ENCODE results near the gene CCT5.

The CCT5 gene

GRCh38 chr5:10264604-10265003 lies 14.5 kb downstream of the CCT5 start:
- Histone ChIP-seq H3K36me3 (ENCODE audit: insufficient read depth, low read length) (peaks cover 68% of the 10 kb centered on the region), H2AFZ (ENCODE audit: low read length) (no peak overlapping the region), H3K4me1 (ENCODE audit: insufficient read depth, low read length, poor library complexity, severe bottlenecking) (no peaks in the 10 kb centered on the region), H3K9me2 (replicated peaks; ENCODE audit: low read depth, low read length) (no peaks in the 10 kb centered on the region), H3F3A (ENCODE audit: low read depth) (peaks cover 7% of the 10 kb centered on the region; the same call in 1 of the 2 replicates), H4K20me1 (ENCODE audit: insufficient read depth, low read length, poor library complexity, severe bottlenecking) (peaks cover 17% of the 10 kb centered on the region), H3K9me3 (ENCODE audit: insufficient read depth, low read depth, low read length) (no peaks in the 10 kb centered on the region), H3K4me2 (ENCODE audit: low read depth, low read length, poor library complexity, severe bottlenecking) (no peak overlapping the region), H3K27me3 (ENCODE audit: insufficient read depth, low read length, poor library complexity, severe bottlenecking) (no peaks in the 10 kb centered on the region), H3K4me3 (ENCODE audit: low read length, poor library complexity, severe bottlenecking) (no peak overlapping the region), H3K9ac (ENCODE audit: low read depth, low read length, poor library complexity, severe bottlenecking) (no peak overlapping the region), H3K79me2 (ENCODE audit: insufficient read depth, low read length) (peaks cover under 1% of the 10 kb centered on the region; the same call in 1 of the 2 replicates)
- TF ChIP-seq EZH2phosphoT487 (IDR thresholded peaks at IDR 0.05; ENCODE audit: borderline replicate concordance) (no peak), CTCF (conservative IDR thresholded peaks at IDR 0.05; ENCODE audit: low read length) (no peak)

DNA sequence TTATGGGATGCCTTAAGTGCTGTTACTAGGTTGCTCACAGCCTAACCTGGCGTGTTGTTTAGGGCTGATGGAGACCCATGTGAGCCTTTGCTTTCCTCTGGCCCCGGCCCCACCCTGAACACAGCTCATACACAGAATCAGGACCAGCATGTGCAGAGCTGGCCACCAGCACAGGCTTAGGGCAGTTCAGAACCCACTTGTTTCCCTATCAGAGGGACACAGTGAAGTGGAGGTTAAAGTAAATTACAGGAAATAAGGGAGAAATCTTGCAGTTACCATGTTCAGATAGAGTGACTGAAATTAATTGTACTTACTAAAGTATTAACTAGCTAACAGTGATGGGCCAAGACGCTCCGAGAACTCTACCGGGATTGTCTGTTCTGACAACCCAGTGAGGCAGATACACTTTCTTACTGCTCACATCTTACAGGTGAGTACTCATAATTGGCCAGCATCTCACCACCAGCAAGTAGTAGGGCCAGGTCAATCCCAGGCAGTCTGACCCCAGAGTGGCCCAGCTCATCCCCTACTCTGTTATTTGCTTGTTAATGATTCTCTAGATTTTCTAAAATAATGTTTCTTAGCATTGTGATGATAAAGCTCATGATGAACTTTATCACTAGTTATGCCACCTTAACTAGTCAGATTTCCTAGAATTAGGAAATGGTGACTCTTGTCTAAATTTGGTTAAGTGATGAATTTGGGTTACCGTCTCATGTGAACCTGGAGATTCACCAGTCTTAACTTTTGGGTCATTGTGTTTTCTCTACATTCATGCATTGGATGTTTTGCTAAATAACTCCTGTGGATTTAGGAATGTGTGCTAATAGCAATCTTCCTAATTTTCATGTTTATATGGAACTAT lies 15.4 kb downstream of the CCT5 start:
- Histone ChIP-seq H3K4me3 (ENCODE audit: low read length, poor library complexity, severe bottlenecking) (no peak overlapping the region), H3K4me1 (ENCODE audit: insufficient read depth, low read length, poor library complexity, severe bottlenecking) (no peaks in the 10 kb centered on the region), H3F3A (ENCODE audit: low read depth) (peaks cover 7% of the 10 kb centered on the region; the same call in 1 of the 2 replicates), H3K4me2 (ENCODE audit: low read depth, low read length, poor library complexity, severe bottlenecking) (no peak overlapping the region), H3K79me2 (ENCODE audit: insufficient read depth, low read length) (no peaks in the 10 kb centered on the region), H2AFZ (ENCODE audit: low read length) (no peak overlapping the region), H4K20me1 (ENCODE audit: insufficient read depth, low read length, poor library complexity, severe bottlenecking) (peaks cover 10% of the 10 kb centered on the region), H3K36me3 (ENCODE audit: insufficient read depth, low read length) (peaks cover 60% of the 10 kb centered on the region), H3K9me2 (replicated peaks; ENCODE audit: low read depth, low read length) (no peaks in the 10 kb centered on the region), H3K9me3 (ENCODE audit: insufficient read depth, low read depth, low read length) (no peaks in the 10 kb centered on the region), H3K27me3 (ENCODE audit: insufficient read depth, low read length, poor library complexity, severe bottlenecking) (no peaks in the 10 kb centered on the region), H3K9ac (ENCODE audit: low read depth, low read length, poor library complexity, severe bottlenecking) (no peak overlapping the region)
- TF ChIP-seq CTCF (conservative IDR thresholded peaks at IDR 0.05; ENCODE audit: low read length) = no peak
- TF ChIP-seq EZH2phosphoT487 (IDR thresholded peaks at IDR 0.05; ENCODE audit: borderline replicate concordance) = no peak

- peaks cover 3% of the 10 kb centered on the region for H4K20me1 ChIP-seq (ENCODE audit: insufficient read depth, low read length, poor library complexity, severe bottlenecking)
Observed at GRCh38 chr5:10266137-10266536, 16.1 kb downstream of the CCT5 start.

More at GRCh38 chr5:10266137-10266536, 16.1 kb downstream of the CCT5 start:
- Histone ChIP-seq H3K4me3 (ENCODE audit: low read length, poor library complexity, severe bottlenecking) (no peak overlapping the region), H3K36me3 (ENCODE audit: insufficient read depth, low read length) (peaks cover 53% of the 10 kb centered on the region), H3K27me3 (ENCODE audit: insufficient read depth, low read length, poor library complexity, severe bottlenecking) (no peaks in the 10 kb centered on the region), H3K4me2 (ENCODE audit: low read depth, low read length, poor library complexity, severe bottlenecking) (no peak overlapping the region), H2AFZ (ENCODE audit: low read length) (no peak overlapping the region), H3K79me2 (ENCODE audit: insufficient read depth, low read length) (no peaks in the 10 kb centered on the region), H3K4me1 (ENCODE audit: insufficient read depth, low read length, poor library complexity, severe bottlenecking) (no peaks in the 10 kb centered on the region), H3K9me3 (ENCODE audit: insufficient read depth, low read depth, low read length) (no peaks in the 10 kb centered on the region), H3F3A (ENCODE audit: low read depth) (peaks cover 7% of the 10 kb centered on the region; the same call in 1 of the 2 replicates), H3K9me2 (replicated peaks; ENCODE audit: low read depth, low read length) (no peaks in the 10 kb centered on the region), H3K9ac (ENCODE audit: low read depth, low read length, poor library complexity, severe bottlenecking) (no peak overlapping the region)
- TF ChIP-seq EZH2phosphoT487 (IDR thresholded peaks at IDR 0.05; ENCODE audit: borderline replicate concordance) (no peak), CTCF (conservative IDR thresholded peaks at IDR 0.05; ENCODE audit: low read length) (no peak)
